NCI-H1048 (cell line): Measurements from ENCODE around the gene USP17L22.
"Not testable (repeated sequence)": the region's sequence is repeated elsewhere in the genome, so short reads cannot be mapped to it uniquely, and the experiment has no call there.

Experiments used
- DNase-seq: peaks from one replicate; lab custom pipeline; 2025; lab: John Stamatoyannopoulos, UW

Gene USP17L22

GRCh38 chr4:9267319-9267718 is at the start of gene USP17L22:
Gene USP17L22 (plus strand): TSS chr4:9267619. CDS start chr4:9267619, 0 bp downstream.
- DNase-seq: not testable (repeated sequence)

GRCh38 chr4:9219852-9220251 is 47.6 kb upstream of the USP17L22 start, which contains the start of gene USP17L12:
Gene USP17L12 (plus strand): TSS chr4:9220152. CDS start chr4:9220152, 0 bp downstream.
- not testable (repeated sequence) for DNase-seq

GRCh38 chr4:9224596-9224995 is 42.8 kb upstream of the USP17L22 start, which contains the start of gene USP17L13:
Gene USP17L13 (plus strand): TSS chr4:9224896. CDS start chr4:9224896, 0 bp downstream.
- DNase-seq: not testable (repeated sequence)

GRCh38 chr4:9230249-9230648 is 37.2 kb upstream of the USP17L22 start:
- not testable (repeated sequence) for DNase-seq

GRCh38 chr4:9234085-9234484 is 33.3 kb upstream of the USP17L22 start, which contains the start of gene USP17L15:
Gene USP17L15 (plus strand): TSS chr4:9234385. CDS start chr4:9234385, 0 bp downstream.
- not testable (repeated sequence) for DNase-seq

GRCh38 chr4:9238461-9238860 is 29.0 kb upstream of the USP17L22 start:
- DNase-seq: not testable (repeated sequence)

- not testable (repeated sequence) for DNase-seq
These were observed 23.8 kb upstream of the USP17L22 start, which contains the start of gene USP17L17 for GRCh38 chr4:9243579-9243978. Gene USP17L17 (plus strand): TSS chr4:9243879. CDS start chr4:9243879, 0 bp downstream.

- not testable (repeated sequence) for DNase-seq
These were observed 19.3 kb upstream of the USP17L22 start, which contains the start of gene USP17L18 for GRCh38 chr4:9247953-9248680. Gene USP17L18 (plus strand): TSS chr4:9248630. CDS start chr4:9248630, 0 bp downstream.

- not testable (repeated sequence) for DNase-seq
These were observed 14.3 kb upstream of the USP17L22 start, which contains the start of gene USP17L19 for GRCh38 chr4:9253078-9253477. Gene USP17L19 (plus strand): TSS chr4:9253378. CDS start chr4:9253378, 0 bp downstream.

- DNase-seq: not testable (repeated sequence)
These were observed 9.6 kb upstream of the USP17L22 start, which contains the start of gene USP17L20 for GRCh38 chr4:9257824-9258223. Gene USP17L20 (plus strand): TSS chr4:9258124. CDS start chr4:9258124, 0 bp downstream.

GRCh38 chr4:9262572-9262971 is 4.8 kb upstream of the USP17L22 start, which contains the start of gene USP17L21:
Gene USP17L21 (plus strand): TSS chr4:9262872. CDS start chr4:9262872, 0 bp downstream.
- not testable (repeated sequence) for DNase-seq

- not testable (repeated sequence) for DNase-seq
These were observed 4.3 kb downstream of the USP17L22 start for GRCh38 chr4:9271719-9272118.
